CD4-positive, alpha-beta T cell treated with Interleukin-15 for 4 hours (primary cell): ENCODE measurements around the gene CDKN2B-AS1.
A peak's percentile ranks its signal among the peaks of the same experiment; 100 is the strongest.
"Not testable (repeated sequence)": the region's sequence is repeated elsewhere in the genome, so short reads cannot be mapped to it uniquely, and the experiment has no call there.

ENCODE experiments used
- DNase-seq: peaks from one replicate; pipeline ENCODE4 v3.0.0-alpha.2; 2020; ENCODE audit warnings: low spot score

CDKN2B-AS1 gene

GRCh38 chr9:21994556-21995005 lies at the start of gene CDKN2B-AS1:
Gene CDKN2B-AS1 (plus strand): TSS chr9:21994791.
- DNase-seq, result peak; percentile 35

- no peak for DNase-seq
Measured at GRCh38 chr9:21945606-21946005, 49.0 kb upstream of the CDKN2B-AS1 start.

DNA sequence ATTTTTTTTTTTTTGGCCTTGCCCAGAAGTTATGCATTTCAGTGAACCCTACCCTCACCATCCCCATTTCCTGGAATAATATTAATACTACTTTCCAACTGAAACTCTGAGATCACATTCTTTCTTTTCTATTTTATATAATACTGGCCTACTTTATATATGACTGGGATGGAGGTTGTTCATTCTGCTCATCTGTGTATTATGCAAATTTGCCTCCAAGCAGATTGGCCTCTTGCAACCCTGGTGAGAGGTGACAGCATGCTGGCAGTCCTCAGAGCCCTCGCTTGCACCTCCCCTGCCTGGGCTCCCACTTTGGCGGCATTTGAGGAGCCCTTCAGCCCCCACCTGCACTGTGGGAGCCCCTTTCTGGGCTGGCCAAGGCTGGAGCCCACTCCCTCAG lies 35.8 kb upstream of the CDKN2B-AS1 start:
- DNase-seq, result no peak

DNA sequence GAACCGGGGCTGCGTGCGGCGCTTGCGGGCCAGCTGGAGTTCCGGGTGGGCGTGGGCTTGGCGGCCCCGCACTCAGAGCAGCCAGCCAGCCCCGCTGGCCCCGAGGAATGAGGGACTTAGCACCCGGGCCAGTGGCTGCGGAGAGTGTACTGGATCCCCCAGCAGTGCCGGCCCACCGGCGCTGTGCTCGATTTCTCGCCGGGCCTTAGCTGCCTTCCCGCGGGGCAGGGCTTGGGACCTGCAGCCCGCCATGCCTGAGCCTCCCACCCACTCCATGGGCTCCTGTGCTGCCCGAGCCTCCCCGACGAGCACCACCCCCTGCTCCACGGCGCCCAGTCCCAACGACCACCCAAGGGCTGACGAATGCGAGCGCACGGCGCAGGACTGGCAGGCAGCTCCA lies 35.3 kb upstream of the CDKN2B-AS1 start:
- DNase-seq, result not testable (repeated sequence)

- no peak for DNase-seq
Measured at GRCh38 chr9:21961569-21961968, 33.0 kb upstream of the CDKN2B-AS1 start.

- DNase-seq, result peak; percentile 50
Measured at GRCh38 chr9:21964925-21965385, 29.6 kb upstream of the CDKN2B-AS1 start.

DNA sequence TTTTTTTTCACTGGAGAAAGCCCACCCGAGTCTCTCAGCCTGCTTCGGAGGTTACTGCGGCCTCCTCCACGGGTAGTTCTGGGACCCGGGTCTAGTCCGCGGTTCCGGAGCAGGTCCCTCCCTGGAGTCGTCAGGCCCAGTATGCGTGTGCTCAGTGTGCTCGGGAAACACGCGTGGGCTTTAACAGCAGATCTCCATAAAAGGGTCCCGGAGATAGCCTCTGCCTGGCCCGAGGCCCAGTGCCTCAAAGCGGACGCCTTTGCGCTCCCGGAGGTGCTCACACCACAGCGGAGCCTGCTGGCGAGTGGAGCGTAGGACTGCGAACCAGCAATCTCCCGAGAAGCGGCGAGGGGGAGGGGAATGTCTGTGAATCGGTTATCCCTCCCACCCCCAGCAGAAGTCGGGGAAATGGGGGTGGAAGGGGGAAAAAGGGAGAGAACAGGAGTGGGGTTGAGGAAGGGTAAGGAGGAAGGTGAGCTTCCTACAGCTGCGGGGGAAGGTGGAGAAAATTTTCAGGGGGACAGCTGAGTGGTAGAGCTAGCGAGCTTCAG lies 29.1 kb upstream of the CDKN2B-AS1 start:
- peak; percentile 43 for DNase-seq

DNA sequence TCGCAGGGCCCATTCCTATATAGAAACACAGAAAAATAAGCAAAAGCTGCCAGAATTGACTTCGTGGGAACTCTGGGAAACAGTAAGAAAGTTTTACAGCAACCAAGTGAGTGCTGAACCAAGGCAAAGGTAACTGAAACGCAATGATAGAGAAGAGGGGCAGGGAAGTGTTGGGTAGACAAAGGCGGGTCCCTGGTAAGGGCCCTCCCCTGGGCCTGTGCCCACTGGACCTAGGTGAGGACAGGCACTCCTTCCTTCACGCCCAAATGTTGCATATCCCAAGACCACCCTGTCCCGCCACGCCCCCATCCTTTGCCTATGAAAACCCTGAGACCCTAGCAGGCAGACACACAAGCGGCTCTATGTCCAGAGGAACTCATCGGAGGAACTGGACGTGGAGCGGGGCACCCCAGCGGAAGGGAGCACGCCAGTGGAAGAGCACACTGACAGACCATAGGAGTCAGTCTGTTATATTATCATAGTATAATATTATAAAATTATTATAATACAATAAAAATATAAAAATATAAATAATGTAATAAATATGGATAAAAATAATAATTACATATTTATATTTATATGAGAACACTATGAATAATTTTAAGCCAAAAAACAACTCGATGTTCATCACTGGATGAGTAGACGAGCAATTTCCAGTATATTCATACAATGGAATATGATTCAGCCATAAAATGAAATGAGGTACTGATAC lies 28.3 kb upstream of the CDKN2B-AS1 start:
- no peak for DNase-seq

GRCh38 chr9:21967169-21967568 lies 27.4 kb upstream of the CDKN2B-AS1 start:
- DNase-seq, result no peak

DNA sequence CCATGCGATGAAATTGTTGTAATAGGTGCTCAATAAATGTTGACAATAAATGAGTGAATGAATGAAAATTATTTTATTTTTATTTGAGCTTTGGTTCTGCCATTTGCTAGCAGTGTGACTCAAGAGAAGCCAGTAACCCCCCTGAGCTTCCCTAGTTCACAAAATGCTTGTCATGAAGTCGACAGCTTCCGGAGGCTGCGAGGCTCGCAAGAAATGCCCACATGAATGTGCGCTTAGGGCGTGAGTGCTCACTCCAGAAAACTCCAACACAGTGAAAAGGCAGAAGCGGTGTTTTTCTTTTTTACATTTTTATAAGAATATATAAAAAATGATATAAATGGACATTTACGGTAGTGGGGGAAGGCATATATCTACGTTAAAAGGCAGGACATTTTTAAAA lies 26.9 kb upstream of the CDKN2B-AS1 start:
- DNase-seq, result no peak

DNA sequence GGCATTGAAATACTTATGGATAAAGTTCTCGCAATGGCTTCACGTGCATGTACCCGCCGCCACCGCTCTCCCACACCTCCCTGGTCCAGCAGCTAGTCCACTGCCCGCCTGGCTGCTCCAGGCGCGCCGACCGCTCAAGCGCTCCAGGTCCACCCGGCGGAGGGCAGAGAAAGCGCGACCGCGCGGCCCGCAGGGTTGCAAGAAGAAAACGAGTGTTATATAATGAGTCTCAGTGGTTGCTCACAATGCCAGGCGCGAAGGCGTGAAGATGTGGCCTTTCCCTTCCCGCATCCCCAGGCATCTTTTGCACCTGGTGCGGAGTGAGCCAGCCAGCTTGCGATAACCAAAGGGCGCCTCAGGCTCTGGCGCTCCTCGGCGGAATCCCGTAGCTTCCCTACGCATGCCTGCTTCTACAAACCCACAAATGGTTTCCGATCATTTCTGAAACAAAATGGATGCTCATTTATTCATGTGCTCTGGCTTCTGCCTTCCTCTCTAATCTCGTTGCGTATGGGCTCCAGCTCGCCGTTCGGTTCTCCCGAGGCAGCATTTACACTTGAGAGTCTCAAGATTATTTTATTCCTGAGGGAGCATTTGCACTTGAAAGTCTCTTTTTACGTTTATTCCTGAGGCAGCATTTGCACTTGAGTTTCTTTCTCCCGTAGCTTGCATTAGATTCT lies 26.1 kb upstream of the CDKN2B-AS1 start:
- no peak for DNase-seq

DNA sequence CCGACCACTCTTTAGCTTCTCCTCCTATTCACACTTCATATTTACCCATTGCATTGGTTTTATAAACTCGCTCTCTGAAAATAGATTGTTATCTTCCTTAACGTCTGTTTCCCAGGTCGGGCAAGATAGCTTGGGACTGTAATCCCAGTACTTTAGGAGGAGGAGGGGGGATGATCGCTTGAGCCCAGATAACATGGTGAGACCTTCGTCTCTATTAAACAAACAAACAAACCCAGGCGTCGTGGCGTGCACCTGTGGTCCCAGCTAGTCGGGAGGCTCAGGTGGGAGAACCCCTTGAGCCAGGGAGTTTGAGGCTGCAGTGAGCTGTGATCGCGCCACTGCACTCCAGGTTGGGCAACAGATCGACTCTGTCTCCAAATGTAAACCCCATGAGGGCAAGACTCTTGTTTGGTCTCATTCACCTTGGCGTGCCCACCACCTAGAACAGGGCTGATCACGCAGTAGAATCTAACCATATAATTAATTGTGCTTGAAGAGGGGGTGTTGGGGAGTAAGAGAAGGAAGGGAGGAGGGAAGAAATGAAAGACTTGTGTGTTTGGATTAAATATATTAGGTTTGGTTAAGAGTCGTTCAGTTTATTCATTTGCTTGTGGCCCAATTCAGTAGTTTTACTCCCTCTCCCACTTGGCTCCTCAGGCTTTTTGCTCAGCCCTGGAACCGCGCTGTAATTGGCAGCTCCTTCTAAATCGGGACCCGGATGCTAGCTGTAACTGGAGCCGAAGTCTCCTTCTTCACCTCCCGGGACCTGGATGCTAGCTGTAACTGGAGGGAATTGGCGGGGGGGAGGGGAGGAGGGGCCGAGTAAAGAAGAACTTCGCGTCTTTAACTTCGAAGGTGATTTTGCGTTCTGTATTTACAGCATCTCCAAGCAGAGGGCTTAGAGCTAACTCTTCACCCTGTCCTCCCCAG lies 25.3 kb upstream of the CDKN2B-AS1 start:
- DNase-seq, result no peak

- no peak for DNase-seq
Measured at GRCh38 chr9:21969951-21970799, 24.4 kb upstream of the CDKN2B-AS1 start.

GRCh38 chr9:21970800-21971640 lies 23.6 kb upstream of the CDKN2B-AS1 start:
- DNase-seq, result no peak

GRCh38 chr9:21972361-21972760 lies 22.2 kb upstream of the CDKN2B-AS1 start:
- no peak for DNase-seq

DNA sequence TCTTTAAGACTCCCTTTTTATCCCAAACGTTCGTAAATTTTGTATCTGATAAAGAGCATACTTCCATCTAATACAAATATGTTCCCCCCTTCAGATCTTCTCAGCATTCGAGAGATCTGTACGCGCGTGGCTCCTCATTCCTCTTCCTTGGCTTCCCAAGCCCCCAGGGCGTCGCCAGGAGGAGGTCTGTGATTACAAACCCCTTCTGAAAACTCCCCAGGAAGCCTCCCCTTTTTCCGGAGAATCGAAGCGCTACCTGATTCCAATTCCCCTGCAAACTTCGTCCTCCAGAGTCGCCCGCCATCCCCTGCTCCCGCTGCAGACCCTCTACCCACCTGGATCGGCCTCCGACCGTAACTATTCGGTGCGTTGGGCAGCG lies 20.3 kb upstream of the CDKN2B-AS1 start:
- DNase-seq, result no peak

- DNase-seq, result peak; percentile 20
Measured at GRCh38 chr9:21974722-21975409, 19.7 kb upstream of the CDKN2B-AS1 start.

- no peak for DNase-seq
Measured at GRCh38 chr9:21976334-21976875, 18.2 kb upstream of the CDKN2B-AS1 start.

- DNase-seq, result no peak
Measured at GRCh38 chr9:21982391-21982790, 12.2 kb upstream of the CDKN2B-AS1 start.
